Stomach (tissue), 9 donors: Measurements from ENCODE around the gene ARL6IP4. TPM values are rescaled to one million over a fixed set of nuclear protein-coding genes. Genes with fewer than 3 reads are reported as not detected.

Experiments used
- DNase-seq, 2 donors: peaks; one replicate each; pipeline versions ENCODE4 v3.0.0 to v3.0.0-alpha.2; 2013 to 2019
- H3K27ac ChIP-seq, 5 donors: fragments of 200-600 bp in 4 of 5; sonication (generic) in 4 of 5; one replicate each; pipeline ENCODE4 v1.5.1; 2013 to 2019; ENCODE audit warnings: mild to moderate bottlenecking in 1 of 5, moderate library complexity in 1 of 5
- H3K27me3 ChIP-seq, 3 donors: fragments of 200-600 bp; sonication (generic); one replicate each; pipeline ENCODE4 v1.5.1; 2017 to 2019; ENCODE audit warnings: mixed run types in 1 of 3
- H3K36me3 ChIP-seq, 4 donors: fragments of 200-600 bp; sonication (generic); 1 replicate in 3 of 4; 2 replicates in 1 of 4; pipeline ENCODE4 v1.5.1; 2016 to 2019
- H3K4me1 ChIP-seq, 4 donors: fragments of 200-600 bp; sonication (generic); one replicate each; pipeline ENCODE4 v1.5.1; 2016 to 2019
- H3K4me3 ChIP-seq, 4 donors: fragments of 200-600 bp; sonication (generic) in 3 of 4; one replicate each; pipeline ENCODE4 v1.5.1; 2016 to 2019; ENCODE audit warnings: mild to moderate bottlenecking in 1 of 4
- H3K9me3 ChIP-seq, 4 donors: fragments of 200-600 bp; sonication (generic); one replicate each; pipeline ENCODE4 v1.5.1; 2016 to 2019
- CTCF ChIP-seq, 7 experiments: fragments of 450-650 bp in 4 of 7; fragments of 200-600 bp in 3 of 7; sonication (generic) in 3 of 7; IDR thresholded peaks; one replicate each; pipeline ENCODE4 v1.5.1; 2016 to 2019; ENCODE audit warnings: antibody characterized with exemption in 7 of 7, control low read depth in 2 of 7, mild to moderate bottlenecking in 1 of 7
- EP300 ChIP-seq: sonication (generic); formaldehyde crosslinking; IDR thresholded peaks from one replicate; pipeline ENCODE4 v1.6.1; 2017; ENCODE audit warnings: antibody characterized with exemption
- POLR2A ChIP-seq, 4 donors: fragments of 450-650 bp; IDR thresholded peaks; one replicate each; pipeline ENCODE4 v1.6.1; 2016; ENCODE audit warnings: antibody characterized with exemption in 4 of 4, control low read depth in 2 of 4, mild to moderate bottlenecking in 1 of 4, moderate library complexity in 1 of 4
- POLR2AphosphoS5 ChIP-seq, 3 donors: sonication (generic); formaldehyde crosslinking; IDR thresholded peaks; one replicate each; pipeline ENCODE4 v1.6.1; 2016; ENCODE audit warnings: antibody characterized with exemption in 3 of 3
- WGBS, 5 donors: extraction: QIAGEN DNeasy Blood & Tissue Kit in 3 of 5; methylation state at CpG; one replicate each; pipeline versions ENCODE4 v1.1.5 to v1.1.7; 2013 to 2018; 5-methylcytosine and 5-hydroxymethylcytosine counted together
- intact Hi-C: fragments of 100-400 bp; cut with DNase I; formaldehyde crosslinking; loops from one replicate; pipeline ENCODE4 v1.15.1; 2023; ENCODE audit warnings: low total_unique reads
- polyA plus RNA-seq, 3 donors: library from polyadenylated mRNA; stranded (reverse); fragments of 200-250 nt; gene quantifications; one replicate each; pipeline ENCODE4 v1.2.3, GENCODE V29; 2013
- total RNA-seq, 5 donors: library from RNA; depleted of rRNA; stranded (reverse); fragments of >200 nt; gene quantifications; one replicate each; pipeline versions ENCODE4 v1.1.0 to v1.2.3, GENCODE V29; 2014 to 2016
- donor health status: healthy with polysubstance abuse.
- donor health status: Bipolar disorder and iron deficiency.
- donor health status: healthy.

The ARL6IP4 gene
- total and polyA plus RNA-seq, 8 donors = 104 to 432 (median 284) TPM

- 56 to 89% (median 82%) methylated on average over 1 to 4 of the region's 4 CpGs for WGBS, 5 donors
- no peak for DNase-seq
Measured at GRCh38 chr12:122998316-122998715, 17.8 kb downstream of the ARL6IP4 start.

GRCh38 chr12:122999196-122999946 lies 18.9 kb downstream of the ARL6IP4 start:
- intact Hi-C loops = no loop called here
- Histone ChIP-seq H3K27me3 (no peaks in the 10 kb centered on the region), H3K27ac (no peak overlapping the region), H3K4me3 (no peak overlapping the region), H3K4me1 (peaks cover 0 to 10% (median 10%) of the 10 kb centered on the region in 4 donors), H3K36me3 (peaks cover 6 to 73% (median 53%) of the 10 kb centered on the region in 4 donors), H3K9me3 (no peaks in the 10 kb centered on the region)
- no peak for DNase-seq
- 76 to 92% (median 89%) methylated on average over 7 to 8 of the region's 8 CpGs for WGBS, 5 donors
- TF ChIP-seq EP300 (no peak), POLR2AphosphoS5 (IDR thresholded peaks at IDR 0.05) (no peak)

More at GRCh38 chr12:122998316-122998715, 17.8 kb downstream of the ARL6IP4 start:
- Histone ChIP-seq H3K27me3 (no peaks in the 10 kb centered on the region), H3K4me1 (peaks cover 0 to 10% (median 10%) of the 10 kb centered on the region in 4 donors), H3K9me3 (no peaks in the 10 kb centered on the region), H3K4me3 (no peak overlapping the region), H3K27ac (no peak overlapping the region), H3K36me3 (peaks cover 5 to 64% (median 48%) of the 10 kb centered on the region in 4 donors)
- intact Hi-C loops = no loop called here
- TF ChIP-seq POLR2A (IDR thresholded peaks at IDR 0.05) (no peak), EP300 (no peak), CTCF (IDR thresholded peaks at IDR 0.05) (no peak), POLR2AphosphoS5 (IDR thresholded peaks at IDR 0.05) (no peak)

- intact Hi-C loops = no loop called here
- no peaks in the 10 kb centered on the region for H3K9me3 ChIP-seq
- no peak overlapping the region for H3K4me3 ChIP-seq
- DNase-seq = no peak
- H3K4me1 ChIP-seq = peaks cover 0 to 10% (median 10%) of the 10 kb centered on the region in 4 donors
- TF ChIP-seq POLR2A (IDR thresholded peaks at IDR 0.05) = no peak
- no peak for TF ChIP-seq CTCF (IDR thresholded peaks at IDR 0.05)
- no peak for TF ChIP-seq POLR2AphosphoS5 (IDR thresholded peaks at IDR 0.05)
- no peak for TF ChIP-seq EP300
- no peak overlapping the region for H3K27ac ChIP-seq
- WGBS, 5 donors = 82 to 88% (median 85%) methylated on average over 18 to 20 of the region's 20 CpGs
- no peaks in the 10 kb centered on the region for H3K27me3 ChIP-seq
- peaks cover 10 to 73% (median 56%) of the 10 kb centered on the region in 4 donors for H3K36me3 ChIP-seq
Measured at GRCh38 chr12:122999986-123000420, 19.5 kb downstream of the ARL6IP4 start.

- Histone ChIP-seq H3K4me3 (no peak overlapping the region), H3K9me3 (no peaks in the 10 kb centered on the region), H3K36me3 (peaks cover 13 to 73% (median 59%) of the 10 kb centered on the region in 4 donors), H3K27me3 (no peaks in the 10 kb centered on the region), H3K27ac (no peak overlapping the region), H3K4me1 (peaks cover 0 to 10% (median 7%) of the 10 kb centered on the region in 4 donors)
- intact Hi-C loops = no loop called here
- no peak for TF ChIP-seq POLR2A (IDR thresholded peaks at IDR 0.05)
- no peak for TF ChIP-seq POLR2AphosphoS5 (IDR thresholded peaks at IDR 0.05)
- TF ChIP-seq CTCF (IDR thresholded peaks at IDR 0.05) = no peak
- TF ChIP-seq EP300 = no peak
- WGBS, 5 donors = 91 to 100% (median 96%) methylated on average over 6 to 10 of the region's 10 CpGs
- DNase-seq = no peak
Measured at GRCh38 chr12:123000578-123000977, 20.1 kb downstream of the ARL6IP4 start.

GRCh38 chr12:123001464-123001863 lies 21.0 kb downstream of the ARL6IP4 start:
- 85 to 95% (median 87%) methylated on average over 3 of the region's 3 CpGs for WGBS, 5 donors
- Histone ChIP-seq H3K4me1 (peaks cover 0 to 2% (median 0%) of the 10 kb centered on the region in 4 donors), H3K27me3 (no peaks in the 10 kb centered on the region), H3K9me3 (no peaks in the 10 kb centered on the region), H3K36me3 (peaks cover 13 to 68% (median 61%) of the 10 kb centered on the region in 4 donors), H3K4me3 (no peak overlapping the region), H3K27ac (no peak overlapping the region)
- intact Hi-C loops = no loop called here
- TF ChIP-seq CTCF (IDR thresholded peaks at IDR 0.05) (no peak), POLR2A (IDR thresholded peaks at IDR 0.05) (no peak)
- no peak for DNase-seq
